Measurements from ENCODE around the gene MYL9.

DNA sequence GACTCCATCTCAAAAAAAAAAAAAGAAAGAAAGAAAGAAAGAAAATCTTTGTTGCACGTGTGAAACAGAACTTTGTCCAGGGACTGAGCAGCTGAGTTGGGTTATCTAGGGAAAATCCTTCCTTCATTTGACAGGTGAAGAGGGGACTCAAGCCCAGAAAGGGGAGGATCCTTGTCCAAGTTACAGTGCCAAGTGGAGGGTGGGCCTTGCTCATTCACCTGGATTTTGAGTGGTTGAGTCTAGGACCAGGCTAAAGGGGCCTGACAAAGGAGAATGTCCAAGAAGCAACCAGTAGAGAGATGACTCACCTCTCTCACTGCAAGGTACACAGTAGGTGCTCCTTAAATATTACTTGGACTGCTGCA, 34.7 kb downstream of the MYL9 start:
- TF ChIP-seq, protein P1, sequence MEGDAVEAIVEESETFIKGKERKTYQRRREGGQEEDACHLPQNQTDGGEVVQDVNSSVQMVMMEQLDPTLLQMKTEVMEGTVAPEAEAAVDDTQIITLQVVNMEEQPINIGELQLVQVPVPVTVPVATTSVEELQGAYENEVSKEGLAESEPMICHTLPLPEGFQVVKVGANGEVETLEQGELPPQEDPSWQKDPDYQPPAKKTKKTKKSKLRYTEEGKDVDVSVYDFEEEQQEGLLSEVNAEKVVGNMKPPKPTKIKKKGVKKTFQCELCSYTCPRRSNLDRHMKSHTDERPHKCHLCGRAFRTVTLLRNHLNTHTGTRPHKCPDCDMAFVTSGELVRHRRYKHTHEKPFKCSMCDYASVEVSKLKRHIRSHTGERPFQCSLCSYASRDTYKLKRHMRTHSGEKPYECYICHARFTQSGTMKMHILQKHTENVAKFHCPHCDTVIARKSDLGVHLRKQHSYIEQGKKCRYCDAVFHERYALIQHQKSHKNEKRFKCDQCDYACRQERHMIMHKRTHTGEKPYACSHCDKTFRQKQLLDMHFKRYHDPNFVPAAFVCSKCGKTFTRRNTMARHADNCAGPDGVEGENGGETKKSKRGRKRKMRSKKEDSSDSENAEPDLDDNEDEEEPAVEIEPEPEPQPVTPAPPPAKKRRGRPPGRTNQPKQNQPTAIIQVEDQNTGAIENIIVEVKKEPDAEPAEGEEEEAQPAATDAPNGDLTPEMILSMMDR (IDR thresholded peaks at IDR 0.05; ENCODE audit: poor library complexity, severe bottlenecking) = no peak
- TF ChIP-seq EZH2 (IDR thresholded peaks at IDR 0.05; ENCODE audit: borderline replicate concordance, insufficient read depth, low read length, poor library complexity, severe bottlenecking) (no peak), EP300 (conservative IDR thresholded peaks at IDR 0.05; ENCODE audit: poor library complexity, severe bottlenecking) (no peak), MXI1 (conservative IDR thresholded peaks at IDR 0.05; ENCODE audit: poor library complexity, severe bottlenecking) (no peak), REST (IDR thresholded peaks at IDR 0.05; ENCODE audit: borderline replicate concordance) (no peak), POLR2AphosphoS5 (IDR thresholded peaks at IDR 0.05) (no peak)
